GM23248 (cell line): Measurements from ENCODE around the gene ANKAR.

Source experiments
- EZH2 ChIP-seq: fragments of 200-600 bp; sonication (generic); IDR thresholded peaks from 2 replicates; pipeline ENCODE4 v1.6.1; 2018; ENCODE audit warnings: antibody characterized with exemption, mild to moderate bottlenecking; ENCODE audit not compliant: insufficient read depth, poor library complexity, severe bottlenecking
- EZH2phosphoT487 ChIP-seq: fragments of 200-600 bp; sonication (generic); IDR thresholded peaks from 2 replicates; pipeline ENCODE4 v1.6.1; 2018; ENCODE audit warnings: antibody characterized with exemption, moderate library complexity, mild to moderate bottlenecking, low read depth; ENCODE audit not compliant: insufficient read depth

DNA sequence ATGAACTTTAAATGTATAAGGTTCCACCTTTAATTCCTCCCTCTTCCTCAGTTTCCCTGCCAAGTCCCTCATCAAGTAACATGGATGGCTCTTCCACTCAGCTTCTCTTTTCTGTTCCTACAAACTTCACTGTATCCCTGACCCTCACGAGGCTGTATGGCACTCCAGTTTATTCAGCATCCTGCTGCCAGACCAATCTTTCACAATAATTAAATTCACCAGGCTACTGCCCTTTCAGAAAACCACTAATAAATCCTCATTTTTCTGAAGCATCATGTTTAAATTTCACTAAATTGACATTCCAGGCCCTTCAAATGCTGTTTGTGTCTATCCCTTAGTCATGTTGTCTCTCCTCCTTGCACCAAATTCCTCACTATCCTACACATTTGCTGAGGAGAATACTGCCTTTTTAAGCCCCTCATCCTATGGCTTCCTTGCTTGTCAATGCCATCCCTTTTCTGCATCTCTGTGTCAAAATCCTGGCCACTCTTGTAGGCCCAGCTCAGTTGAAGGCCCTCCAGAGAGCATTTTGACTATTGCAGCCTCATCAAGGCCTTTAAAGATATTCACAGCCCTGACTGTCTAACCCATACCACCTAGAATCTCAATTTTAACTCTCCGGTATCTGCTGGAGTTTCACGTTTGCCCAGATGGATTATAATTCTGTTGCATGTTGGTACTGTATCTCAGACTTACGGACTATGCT is 36.0 kb upstream of the ANKAR start:
- TF ChIP-seq EZH2 (no peak), EZH2phosphoT487 (no peak)
